ENCODE data around the gene AGAP2. TPM values are rescaled to one million over a fixed set of nuclear protein-coding genes. Genes with fewer than 3 reads are reported as not detected.

Gene AGAP2
- polyA plus RNA-seq, 1 donor (not counting 4 experiments of a cell fraction or from before 2014, with no cell fraction given) = 0.13 TPM

DNA sequence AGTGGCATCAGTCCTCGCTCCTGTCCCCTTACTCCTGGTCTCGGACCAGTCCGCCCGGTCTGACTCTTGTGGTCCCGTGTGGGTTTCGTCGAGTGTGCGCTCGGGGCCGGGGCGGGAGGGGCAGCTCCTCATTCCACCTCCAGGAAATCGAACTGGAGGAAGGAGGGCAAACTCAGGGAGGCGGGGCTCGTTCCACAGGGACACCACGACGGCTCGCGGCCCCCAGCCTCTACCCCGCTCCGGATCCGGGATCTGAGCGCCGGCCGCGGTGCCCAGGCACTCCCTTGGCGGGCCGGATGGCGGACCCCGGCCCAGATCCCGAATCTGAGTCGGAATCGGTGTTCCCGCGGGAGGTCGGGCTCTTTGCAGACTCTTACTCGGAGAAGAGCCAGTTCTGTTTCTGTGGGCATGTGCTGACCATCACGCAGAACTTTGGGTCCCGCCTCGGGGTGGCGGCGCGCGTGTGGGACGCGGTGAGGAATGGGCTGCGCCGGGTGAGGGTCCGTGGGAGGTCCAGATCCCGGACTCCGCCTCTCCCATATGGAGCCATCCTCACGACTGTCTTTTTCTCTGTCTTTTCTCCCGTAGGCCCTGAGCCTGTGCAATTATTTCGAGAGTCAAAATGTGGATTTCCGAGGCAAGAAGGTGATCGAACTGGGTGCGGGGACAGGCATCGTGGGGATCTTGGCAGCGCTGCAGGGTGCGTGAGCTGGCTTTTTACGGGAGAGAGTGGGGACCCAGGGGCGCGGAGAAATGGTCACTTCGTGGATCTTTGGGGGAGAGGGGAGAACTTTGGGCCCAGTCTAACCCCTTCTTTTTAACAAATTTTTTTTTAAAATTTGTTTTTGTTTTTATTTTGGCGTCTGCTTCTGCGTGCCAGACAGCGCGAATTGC is 34.1 kb upstream of the AGAP2 start, which contains the start of gene EEF1AKMT3:
Gene EEF1AKMT3 (plus strand): TSS at position 186 of the 894 bp plus-strand sequence. CDS start 111 bp downstream, at position 297.
- FAIRE-seq (no peak), DNase-seq (ENCODE audit: low read depth, low spot score) (no peak)
- Histone ChIP-seq H3K27me3 (ENCODE audit: control insufficient read depth, extremely low read depth, insufficient read depth, low read length) (no peaks in the 10 kb centered on the region), H3K4me3 (ENCODE audit: control insufficient read depth in 2 of 3, extremely low read depth in 1 of 3, insufficient read depth in 2 of 3, low read depth in 1 of 3, low read length in 3 of 3) (peak within 1 kb of the TSS; percentile 79 to 96 (median 93)), H3K4me2 (ENCODE audit: control insufficient read depth, extremely low read depth, insufficient read depth, low read depth, low read length) (peak within 1 kb of the TSS; percentile 98), H3K4me1 (ENCODE audit: control insufficient read depth, extremely low read depth, insufficient read depth, low read length) (peaks cover 16% of the 10 kb centered on the region), H3K9ac (ENCODE audit: control insufficient read depth, extremely low read depth, insufficient read depth, low read length) (peak within 1 kb of the TSS; percentile 98), H3K9me3 (ENCODE audit: control insufficient read depth, low read depth, low read length) (no peaks in the 10 kb centered on the region), H3K79me2 (ENCODE audit: control insufficient read depth, insufficient read depth, low read length) (peaks cover 39% of the 10 kb centered on the region), H3K36me3 (ENCODE audit: control insufficient read depth in 2 of 2, extremely low read depth in 1 of 2, insufficient read depth in 2 of 2, low read length in 2 of 2) (peaks cover 14 to 20% of the 10 kb centered on the region in 2 experiments), H3K9me1 (ENCODE audit: control insufficient read depth, extremely low read depth, insufficient read depth, low read length) (no peaks in the 10 kb centered on the region), H4K20me1 (ENCODE audit: control insufficient read depth, extremely low read depth, insufficient read depth, low read length) (no peaks in the 10 kb centered on the region), H3K27ac (ENCODE audit: control insufficient read depth, insufficient read depth, low read length) (peak within 1 kb of the TSS; percentile 94), H2AFZ (ENCODE audit: control insufficient read depth, low read length) (peak within 1 kb of the TSS; percentile 98)
- dilution Hi-C loops (cut with MboI; ENCODE audit: extremely low pct_ligation_motif_present, low sequenced_read_pairs) = no loop called here
- TF ChIP-seq EZH2 (IDR thresholded peaks at IDR 0.05; ENCODE audit: low read length) = no peak
- TF ChIP-seq, protein P1, sequence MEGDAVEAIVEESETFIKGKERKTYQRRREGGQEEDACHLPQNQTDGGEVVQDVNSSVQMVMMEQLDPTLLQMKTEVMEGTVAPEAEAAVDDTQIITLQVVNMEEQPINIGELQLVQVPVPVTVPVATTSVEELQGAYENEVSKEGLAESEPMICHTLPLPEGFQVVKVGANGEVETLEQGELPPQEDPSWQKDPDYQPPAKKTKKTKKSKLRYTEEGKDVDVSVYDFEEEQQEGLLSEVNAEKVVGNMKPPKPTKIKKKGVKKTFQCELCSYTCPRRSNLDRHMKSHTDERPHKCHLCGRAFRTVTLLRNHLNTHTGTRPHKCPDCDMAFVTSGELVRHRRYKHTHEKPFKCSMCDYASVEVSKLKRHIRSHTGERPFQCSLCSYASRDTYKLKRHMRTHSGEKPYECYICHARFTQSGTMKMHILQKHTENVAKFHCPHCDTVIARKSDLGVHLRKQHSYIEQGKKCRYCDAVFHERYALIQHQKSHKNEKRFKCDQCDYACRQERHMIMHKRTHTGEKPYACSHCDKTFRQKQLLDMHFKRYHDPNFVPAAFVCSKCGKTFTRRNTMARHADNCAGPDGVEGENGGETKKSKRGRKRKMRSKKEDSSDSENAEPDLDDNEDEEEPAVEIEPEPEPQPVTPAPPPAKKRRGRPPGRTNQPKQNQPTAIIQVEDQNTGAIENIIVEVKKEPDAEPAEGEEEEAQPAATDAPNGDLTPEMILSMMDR (optimal IDR thresholded peaks at IDR 0.05 in 1 of 3, IDR thresholded peaks at IDR 0.05 in 1 of 3, conservative IDR thresholded peaks at IDR 0.05 in 1 of 3; ENCODE audit: extremely low read depth in 1 of 3, insufficient read depth in 2 of 3, low read length in 3 of 3) = no peak

DNA sequence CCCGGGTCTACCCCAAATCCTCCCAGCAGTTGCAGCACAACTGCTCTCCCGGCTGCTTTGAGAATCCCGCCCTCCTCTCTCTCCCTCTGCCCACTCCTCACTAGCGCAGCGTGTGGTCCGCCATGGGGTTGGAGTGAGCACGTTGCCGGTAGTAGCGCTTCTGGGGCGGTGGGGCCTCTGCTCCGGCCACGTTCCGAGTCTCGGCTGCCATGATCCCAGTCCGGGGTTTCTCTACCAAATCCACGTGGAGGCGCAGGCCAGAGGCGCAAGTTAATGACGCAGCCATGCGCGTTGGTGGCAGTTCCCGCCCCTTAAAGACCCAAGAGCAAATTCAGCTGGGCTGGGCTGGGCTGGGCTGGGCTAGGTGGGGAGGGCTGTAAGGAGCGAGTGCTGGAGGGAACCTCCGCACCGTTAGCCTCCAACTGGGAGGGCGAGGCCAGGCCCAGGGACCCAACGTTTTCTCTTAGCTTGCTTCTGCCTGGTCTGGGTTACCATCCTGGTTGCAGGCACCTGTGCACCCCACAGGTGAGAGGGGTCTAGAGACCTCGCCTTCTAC is 33.4 kb upstream of the AGAP2 start, which contains the start of gene METTL1:
Gene METTL1 (minus strand): TSS at position 233 of the 556 bp plus-strand sequence. CDS start 22 bp downstream, at position 211.
- H3K79me2 ChIP-seq (ENCODE audit: control insufficient read depth, insufficient read depth, low read length) = peaks cover 46% of the 10 kb centered on the region
- dilution Hi-C loops (cut with MboI; ENCODE audit: extremely low pct_ligation_motif_present, low sequenced_read_pairs) = no loop called here
- H3K9me1 ChIP-seq (ENCODE audit: control insufficient read depth, extremely low read depth, insufficient read depth, low read length) = no peaks in the 10 kb centered on the region
- peak within 1 kb of the TSS; percentile 98 for H3K4me2 ChIP-seq (ENCODE audit: control insufficient read depth, extremely low read depth, insufficient read depth, low read depth, low read length)
- H3K36me3 ChIP-seq (ENCODE audit: control insufficient read depth in 2 of 2, extremely low read depth in 1 of 2, insufficient read depth in 2 of 2, low read length in 2 of 2) = peaks cover 14 to 20% of the 10 kb centered on the region in 2 experiments
- FAIRE-seq = peak; percentile 48
- DNase-seq (ENCODE audit: low read depth, low spot score) = no peak
- H3K27ac ChIP-seq (ENCODE audit: control insufficient read depth, insufficient read depth, low read length) = peak within 1 kb of the TSS; percentile 94
- H2AFZ ChIP-seq (ENCODE audit: control insufficient read depth, low read length) = peak within 1 kb of the TSS; percentile 98
- H4K20me1 ChIP-seq (ENCODE audit: control insufficient read depth, extremely low read depth, insufficient read depth, low read length) = no peaks in the 10 kb centered on the region
- no peaks in the 10 kb centered on the region for H3K27me3 ChIP-seq (ENCODE audit: control insufficient read depth, extremely low read depth, insufficient read depth, low read length)
- peak within 1 kb of the TSS; percentile 98 for H3K9ac ChIP-seq (ENCODE audit: control insufficient read depth, extremely low read depth, insufficient read depth, low read length)
- H3K4me3 ChIP-seq (ENCODE audit: control insufficient read depth in 2 of 3, extremely low read depth in 1 of 3, insufficient read depth in 2 of 3, low read depth in 1 of 3, low read length in 3 of 3) = peak within 1 kb of the TSS; percentile 79 to 96 (median 93)
- H3K9me3 ChIP-seq (ENCODE audit: control insufficient read depth, low read depth, low read length) = no peaks in the 10 kb centered on the region
- no peak for TF ChIP-seq EZH2 (IDR thresholded peaks at IDR 0.05; ENCODE audit: low read length)
- TF ChIP-seq, protein P1 (optimal IDR thresholded peaks at IDR 0.05 in 1 of 3, IDR thresholded peaks at IDR 0.05 in 1 of 3, conservative IDR thresholded peaks at IDR 0.05 in 1 of 3; ENCODE audit: extremely low read depth in 1 of 3, insufficient read depth in 2 of 3, low read length in 3 of 3) = no peak
- H3K4me1 ChIP-seq (ENCODE audit: control insufficient read depth, extremely low read depth, insufficient read depth, low read length) = peaks cover 23% of the 10 kb centered on the region
